HepG2 (cell line): ENCODE measurements around the gene HMCN2. TPM values are rescaled to one million over a fixed set of nuclear protein-coding genes. Genes with fewer than 3 reads are reported as not detected.

Source experiments
- GATA4 ChIP-seq: sonication (generic); IDR thresholded peaks from 2 replicates; pipeline ENCODE4 v1.6.1; 2016; ENCODE audit warnings: antibody characterized with exemption, low read depth, borderline replicate concordance
- HCFC1 ChIP-seq: fragments of 150-350 bp; IDR thresholded peaks from 2 replicates; pipeline ENCODE4 v1.6.1; 2014; ENCODE audit warnings: low read depth, low read length
- NFIB ChIP-seq: sonication (generic); formaldehyde crosslinking; IDR thresholded peaks from 2 replicates; pipeline ENCODE4 v1.9.0; 2021; ENCODE audit warnings: missing genetic modification reagents, mild to moderate bottlenecking, borderline replicate concordance
- NR1H2 ChIP-seq: sonication (generic); formaldehyde crosslinking; IDR thresholded peaks from 2 replicates; pipeline ENCODE4 v1.8.1; 2022; ENCODE audit warnings: low read depth, missing genetic modification reagents, borderline replicate concordance
- NR2F1 ChIP-seq, 2 experiments: fragments of 450-650 bp in 1 of 2; formaldehyde crosslinking in 1 of 2; IDR thresholded peaks; 2 replicates each; pipeline versions ENCODE4 v1.5.0 to v1.6.1; 2016 to 2020; ENCODE audit warnings: mild to moderate bottlenecking in 1 of 2, missing compliant biosample characterization in 1 of 2, missing genetic modification reagents in 1 of 2, moderate library complexity in 1 of 2
- PHF21A ChIP-seq: sonication (generic); formaldehyde crosslinking; IDR thresholded peaks from 2 replicates; pipeline ENCODE4 v1.5.0; 2020; ENCODE audit warnings: mild to moderate bottlenecking, missing genetic modification reagents
- PLSCR1 ChIP-seq: sonication (generic); formaldehyde crosslinking; IDR thresholded peaks from 2 replicates; pipeline ENCODE4 v1.5.0; 2020; ENCODE audit warnings: missing genetic modification reagents, mild to moderate bottlenecking, borderline replicate concordance
- PTBP1 ChIP-seq: fragments of 200-400 bp; formaldehyde crosslinking; IDR thresholded peaks from 2 replicates; pipeline ENCODE4 v1.6.1; 2018; ENCODE audit warnings: low read length, low read depth; ENCODE audit not compliant: poor library complexity, severe bottlenecking
- RCOR2 ChIP-seq: IDR thresholded peaks from 2 replicates; pipeline ENCODE4 v1.6.1; 2016; ENCODE audit warnings: missing biosample characterization, missing genetic modification reagents
- REPIN1 ChIP-seq: sonication (generic); formaldehyde crosslinking; IDR thresholded peaks from 2 replicates; pipeline ENCODE4 v1.8.0; 2022; ENCODE audit warnings: missing genetic modification reagents, low read depth, mild to moderate bottlenecking, borderline replicate concordance
- SPEN ChIP-seq: sonication (generic); formaldehyde crosslinking; IDR thresholded peaks from 2 replicates; pipeline ENCODE4 v1.5.1; 2020; ENCODE audit warnings: low read depth, mild to moderate bottlenecking, missing genetic modification reagents
- TBX2 ChIP-seq: sonication (generic); formaldehyde crosslinking; IDR thresholded peaks from 2 replicates; pipeline ENCODE4 v1.5.0; 2020; ENCODE audit warnings: missing genetic modification reagents, mild to moderate bottlenecking, borderline replicate concordance
- ZBTB38 ChIP-seq: sonication (generic); formaldehyde crosslinking; IDR thresholded peaks from 2 replicates; pipeline ENCODE4 v1.5.1; 2020; ENCODE audit warnings: mild to moderate bottlenecking, missing genetic modification reagents
- ZFP1 ChIP-seq: IDR thresholded peaks from 2 replicates; pipeline ENCODE4 v1.6.1; 2016
- ZNF274 ChIP-seq: sonication (generic); formaldehyde crosslinking; IDR thresholded peaks from 2 replicates; pipeline ENCODE4 v1.5.1; 2020; ENCODE audit warnings: mild to moderate bottlenecking, missing genetic modification reagents
- ZNF484 ChIP-seq: sonication (generic); formaldehyde crosslinking; IDR thresholded peaks from 2 replicates; pipeline ENCODE4 v1.5.1; 2020; ENCODE audit warnings: mild to moderate bottlenecking, low read depth, missing genetic modification reagents, borderline replicate concordance
- ZNF609 ChIP-seq: sonication (generic); formaldehyde crosslinking; IDR thresholded peaks from 2 replicates; pipeline ENCODE4 v1.4.0; 2020; ENCODE audit warnings: mild to moderate bottlenecking, missing genetic modification reagents, borderline replicate concordance
- ZNF784 ChIP-seq: sonication (generic); formaldehyde crosslinking; IDR thresholded peaks from 2 replicates; pipeline ENCODE4 v1.5.1; 2020; ENCODE audit warnings: missing genetic modification reagents, mild to moderate bottlenecking, borderline replicate concordance
- ZSCAN25 ChIP-seq: sonication (generic); formaldehyde crosslinking; IDR thresholded peaks from 2 replicates; pipeline ENCODE4 v1.8.0; 2022; ENCODE audit warnings: mild to moderate bottlenecking, missing genetic modification reagents
- polyA plus RNA-seq, 8 experiments: library from polyadenylated mRNA; depleted of rRNA in 3 of 8; stranded (reverse) in 7 of 8; unstranded in 1 of 8; fragments of >200 nt; fragmentation: Illumina TruSeq in 4 of 8; extraction: Trizol in 4 of 8; gene quantifications; 2 replicates each; pipeline versions ENCODE4 v1.2.1 to v1.2.3, GENCODE V29; 2011 to 2016; ENCODE audit warnings: low read depth in 4 of 8, missing spikeins in 1 of 8, mixed read lengths in 1 of 8; ENCODE audit not compliant: insufficient read depth in 1 of 8
- total RNA-seq, 5 experiments: library from RNA; depleted of rRNA; stranded (reverse); fragments of >200 nt; fragmentation: Illumina TruSeq; extraction: Trizol; gene quantifications; 2 replicates each; pipeline ENCODE4 v1.2.3, GENCODE V29; 2016; ENCODE audit warnings: low read depth in 1 of 5

The HMCN2 gene
- total and polyA plus RNA-seq, 2 of the 13 experiments (the other 11 are each of a cell fraction or from before 2014, with no cell fraction given), result 0.09 TPM; not detected in 1

- TF ChIP-seq ZNF484 (CRISPR knock-in tag) (0 out of 2 replicates have a peak, but pooled peaks have one; percentile 47), ZSCAN25 (CRISPR knock-in tag) (0 out of 2 replicates have a peak, but pooled peaks have one; percentile 31), PHF21A (CRISPR knock-in tag) (peak; percentile 16; the same call in 1 of the 2 replicates), REPIN1 (CRISPR knock-in tag) (peak; percentile 62; the same call in 1 of the 2 replicates), PTBP1 (no peak), SPEN (CRISPR knock-in tag) (0 out of 2 replicates have a peak, but pooled peaks have one; percentile 31), ZBTB38 (CRISPR knock-in tag) (peak; percentile 14; the same call in 1 of the 2 replicates), ZNF784 (CRISPR knock-in tag) (0 out of 2 replicates have a peak, but pooled peaks have one; percentile 45), ZFP1 (no peak), TBX2 (CRISPR knock-in tag) (peak; percentile 56; the same call in 1 of the 2 replicates), PLSCR1 (CRISPR knock-in tag) (no peak), GATA4 (no peak), NR2F1 (CRISPR knock-in tag; IDR thresholded peaks at IDR 0.05) (peak in 1 of 2 experiments; percentile 54; a peak in 1 of 4 replicates), ZNF274 (CRISPR knock-in tag) (peak; percentile 40; the same call in 1 of the 2 replicates), NR1H2 (CRISPR knock-in tag) (0 out of 2 replicates have a peak, but pooled peaks have one; percentile 11), ZNF609 (CRISPR knock-in tag) (0 out of 2 replicates have a peak, but pooled peaks have one; percentile 47), NFIB (CRISPR knock-in tag) (no peak), HCFC1 (no peak), RCOR2 (no peak)
Observed at GRCh38 chr9:130451509-130452388, 186.2 kb downstream of the HMCN2 start (continued).
